ENCODE data around the gene PLET1. TPM values are rescaled to one million over a fixed set of nuclear protein-coding genes. Genes with fewer than 3 reads are reported as not detected.

PLET1 gene
- total and polyA plus RNA-seq, 9 of the 15 experiments (the other 6 are each of a cell fraction or from before 2014, with no cell fraction given) = not detected

- TF ChIP-seq AFF1 (IDR thresholded peaks at IDR 0.05; ENCODE audit: low read depth in 1 of 2, partially characterized antibody in 2 of 2) (no peak), ZNF146 (CRISPR knock-in tag; IDR thresholded peaks at IDR 0.05; ENCODE audit: unreplicated experiment) (no peak), CHD7 (IDR thresholded peaks at IDR 0.05; ENCODE audit: low read depth, low read length) (no peak), ZNF384 (IDR thresholded peaks at IDR 0.05; ENCODE audit: low read depth, low read length) (no peak), ZNF644 (tag; IDR thresholded peaks at IDR 0.05; ENCODE audit: low read depth) (no peak), HMBOX1 (IDR thresholded peaks at IDR 0.05) (no peak), NR2C1 (IDR thresholded peaks at IDR 0.05) (no peak), NR2C1 (tag; IDR thresholded peaks at IDR 0.05) (no peak)
These were observed 29.2 kb upstream of the PLET1 start (continued) for GRCh38 chr11:112289588-112290492.
